Osteocyte (in vitro differentiated cells): ENCODE results near the gene PAM16. TPM values are rescaled to one million over a fixed set of nuclear protein-coding genes. Genes with fewer than 3 reads are reported as not detected.
A peak's percentile ranks its signal among the peaks of the same experiment; 100 is the strongest.

Source experiments
- DNase-seq: peaks from one replicate; pipeline ENCODE4 v3.0.0; 2021; ENCODE audit warnings: mixed read lengths; ENCODE audit not compliant: unreplicated experiment; ENCODE audit errors: extremely low spot score
- H3K27ac Mint-ChIP-seq: one replicate; pipeline ENCODE4 v1.8.0; 2021; ENCODE audit warnings: mild to moderate bottlenecking, mixed read lengths; ENCODE audit not compliant: unreplicated experiment
- H3K27me3 Mint-ChIP-seq: one replicate; pipeline ENCODE4 v1.8.0; 2021; ENCODE audit warnings: mixed read lengths; ENCODE audit not compliant: unreplicated experiment
- H3K36me3 Mint-ChIP-seq: one replicate; pipeline ENCODE4 v1.8.0; 2021; ENCODE audit warnings: mixed read lengths; ENCODE audit not compliant: unreplicated experiment
- H3K4me1 Mint-ChIP-seq: one replicate; pipeline ENCODE4 v1.8.0; 2021; ENCODE audit warnings: mixed read lengths; ENCODE audit not compliant: unreplicated experiment
- H3K4me3 Mint-ChIP-seq: one replicate; pipeline ENCODE4 v1.8.0; 2021; ENCODE audit warnings: mild to moderate bottlenecking, moderate library complexity, mixed read lengths; ENCODE audit not compliant: unreplicated experiment
- H3K9me3 Mint-ChIP-seq: one replicate; pipeline ENCODE4 v1.8.0; 2021; ENCODE audit warnings: mixed read lengths; ENCODE audit not compliant: unreplicated experiment
- CTCF ChIP-seq: fragments of 200-600 bp; sonication (generic); IDR thresholded peaks from 2 replicates; pipeline ENCODE4 v1.5.0; 2021; ENCODE audit warnings: antibody characterized with exemption, mild to moderate bottlenecking, moderate library complexity
- total RNA-seq: library from RNA; stranded (reverse); gene quantifications from 2 replicates; pipeline ENCODE4 v1.2.1, GENCODE V29; 2021

The PAM16 gene
- total RNA-seq, 1 donor from 2014 or later: 21.0 TPM

DNA sequence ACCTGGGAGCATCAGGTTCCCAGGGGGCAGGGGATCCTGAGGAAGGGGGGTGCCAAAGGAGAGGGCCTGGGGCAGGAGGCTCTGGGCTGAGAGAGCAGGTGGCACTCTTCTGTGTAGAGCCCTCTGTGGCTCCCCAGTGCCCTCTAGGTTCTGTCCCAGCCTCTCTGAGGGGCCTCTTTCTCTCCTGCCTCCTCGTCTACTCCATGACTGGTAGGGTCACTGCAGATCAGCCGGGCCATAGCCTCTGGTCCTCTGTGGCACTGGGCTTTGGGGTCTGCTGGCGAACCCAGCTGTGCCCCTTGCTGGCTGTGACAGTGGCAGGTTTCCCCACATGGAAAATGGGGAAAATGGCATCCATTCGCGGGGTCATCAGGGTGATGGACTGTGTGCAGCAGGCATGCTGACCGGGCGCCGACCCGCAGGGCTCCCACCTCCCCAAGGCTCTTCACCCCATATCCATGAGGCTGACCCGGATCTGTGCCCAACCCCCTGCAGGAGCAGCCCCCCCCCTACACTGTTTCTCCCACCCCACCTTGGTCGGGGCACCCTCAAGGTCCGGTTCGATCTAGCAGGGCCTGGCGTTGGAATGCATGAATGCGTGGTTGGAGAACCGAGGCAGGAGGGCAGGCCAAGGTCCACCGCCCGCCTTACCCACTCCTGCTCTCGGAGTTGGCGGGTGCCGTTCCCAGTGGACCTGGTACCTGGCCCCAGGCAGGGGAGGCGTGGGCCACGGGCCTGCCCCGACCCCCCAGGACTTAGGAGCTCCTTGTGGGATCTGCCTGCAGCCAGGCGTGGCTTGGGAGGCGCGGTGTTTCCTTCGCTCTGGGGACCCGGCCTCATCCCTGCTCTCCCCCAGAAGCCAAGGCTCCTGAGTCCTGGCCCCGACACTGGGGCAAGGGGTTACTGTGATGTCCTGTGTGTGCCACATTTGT lies 28.7 kb downstream of the PAM16 start:
- Mint-ChIP-seq H3K27me3 (no peaks in the 10 kb centered on the region), H3K4me3 (no peak overlapping the region), H3K9me3 (no peaks in the 10 kb centered on the region), H3K36me3 (no peaks in the 10 kb centered on the region), H3K27ac (no peak overlapping the region), H3K4me1 (peaks cover 65% of the 10 kb centered on the region)
- no peak for TF ChIP-seq CTCF
- no peak for DNase-seq

DNA sequence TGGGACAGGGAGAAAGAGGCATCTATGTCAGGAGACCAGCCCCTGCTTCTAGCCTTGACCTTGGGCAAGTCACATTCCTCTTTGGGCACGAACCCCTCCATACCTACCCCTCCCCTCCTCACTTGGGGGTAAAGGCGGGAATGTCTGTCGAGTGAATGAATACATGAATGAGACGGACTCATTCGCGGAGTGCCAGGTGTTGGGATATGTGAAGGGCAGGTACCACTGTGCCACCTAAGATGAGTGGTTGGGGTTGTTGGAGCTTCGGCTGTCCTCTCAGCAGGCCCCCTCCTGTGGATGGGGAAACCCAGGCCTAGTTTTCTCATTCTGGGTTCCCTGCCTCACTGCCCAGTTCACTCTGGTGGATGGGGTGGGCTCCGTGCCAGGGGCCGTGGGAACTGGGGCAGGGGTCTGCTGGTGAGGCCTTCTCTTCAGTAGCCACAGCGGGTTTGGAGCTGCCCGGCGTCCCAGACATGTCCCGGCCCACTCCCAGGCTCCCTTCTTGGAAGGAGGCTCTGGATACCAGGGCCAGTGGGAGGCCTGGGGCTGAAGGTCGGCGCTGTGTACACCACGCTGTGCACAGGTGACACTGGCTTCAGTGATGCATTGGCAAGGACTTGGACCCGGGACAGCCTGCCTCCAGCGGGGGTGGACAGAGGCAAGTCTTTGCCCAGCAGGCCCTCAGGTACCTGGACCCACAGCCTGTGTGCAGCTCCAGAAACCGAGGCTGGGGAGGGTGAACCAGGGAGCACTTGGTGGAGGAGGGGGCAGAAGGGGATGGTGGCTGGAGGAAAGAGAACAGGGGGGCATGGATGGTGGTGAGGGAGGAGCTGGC lies 29.6 kb downstream of the PAM16 start:
- DNase-seq: no peak
- TF ChIP-seq CTCF: no peak
- Mint-ChIP-seq H3K4me3 (no peak overlapping the region), H3K27ac (no peak overlapping the region), H3K4me1 (peaks cover 65% of the 10 kb centered on the region), H3K27me3 (no peaks in the 10 kb centered on the region), H3K36me3 (no peaks in the 10 kb centered on the region), H3K9me3 (no peaks in the 10 kb centered on the region)

DNA sequence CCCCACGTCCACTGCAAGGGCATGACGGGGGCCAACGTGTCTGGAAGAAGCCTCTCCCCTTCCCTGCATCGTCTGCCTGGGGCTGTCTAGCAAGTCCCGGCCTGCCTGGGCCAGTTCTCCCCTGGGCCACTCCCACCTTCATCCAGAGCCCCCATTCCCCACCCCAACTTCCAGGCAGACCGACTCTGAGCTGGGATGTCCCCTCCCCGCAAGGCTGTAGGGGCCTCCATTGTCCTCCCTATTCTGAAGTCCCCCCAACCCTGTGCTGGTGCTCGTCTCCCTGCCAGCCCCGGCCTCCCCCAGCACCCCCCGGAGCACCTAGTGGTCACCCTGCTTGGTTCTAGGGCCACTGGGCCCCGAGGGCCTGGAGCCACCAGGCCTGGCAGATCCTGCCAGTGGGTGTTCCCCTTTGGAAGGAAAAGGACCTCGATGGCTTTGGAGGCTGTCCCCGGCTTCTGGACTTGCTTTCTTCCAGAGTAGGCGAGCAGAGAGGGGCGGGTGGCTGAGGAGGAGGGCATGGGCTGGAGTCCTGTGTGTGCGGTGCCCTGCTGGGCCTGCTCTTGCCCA lies 30.5 kb downstream of the PAM16 start:
- DNase-seq: no peak
- no peaks in the 10 kb centered on the region for H3K27me3 Mint-ChIP-seq
- no peak for TF ChIP-seq CTCF
- peaks cover 58% of the 10 kb centered on the region for H3K4me1 Mint-ChIP-seq
- H3K4me3 Mint-ChIP-seq: no peak overlapping the region
- no peaks in the 10 kb centered on the region for H3K9me3 Mint-ChIP-seq
- H3K36me3 Mint-ChIP-seq: no peaks in the 10 kb centered on the region
- no peak overlapping the region for H3K27ac Mint-ChIP-seq

- no peak for TF ChIP-seq CTCF
- Mint-ChIP-seq H3K27me3 (no peaks in the 10 kb centered on the region), H3K4me1 (peaks cover 56% of the 10 kb centered on the region), H3K36me3 (no peaks in the 10 kb centered on the region), H3K27ac (peak overlapping the region; percentile 41), H3K9me3 (no peaks in the 10 kb centered on the region), H3K4me3 (peak overlapping the region; percentile 38)
- no peak for DNase-seq
These were observed 31.4 kb downstream of the PAM16 start for GRCh38 chr16:4319454-4320421.
